Vagina (tissue), 2 donors: ENCODE measurements around the gene DENND4B.

Source experiments
- CTCF ChIP-seq, 3 experiments: fragments of 450-650 bp in 2 of 3; fragments of 200-600 bp in 1 of 3; sonication (generic) in 1 of 3; IDR thresholded peaks; one replicate each; pipeline ENCODE4 v1.5.1; 2017 to 2019; ENCODE audit warnings: antibody characterized with exemption in 3 of 3, mild to moderate bottlenecking in 2 of 3, moderate library complexity in 2 of 3
- POLR2A ChIP-seq, 2 donors: fragments of 450-650 bp; IDR thresholded peaks; one replicate each; pipeline ENCODE4 v1.6.1; 2017; ENCODE audit warnings: antibody characterized with exemption in 2 of 2, mild to moderate bottlenecking in 2 of 2, moderate library complexity in 2 of 2
- POLR2AphosphoS5 ChIP-seq, 2 donors: sonication (generic); formaldehyde crosslinking; IDR thresholded peaks; one replicate each; pipeline ENCODE4 v1.9.0; 2017; ENCODE audit warnings: antibody characterized with exemption in 2 of 2, mild to moderate bottlenecking in 2 of 2, low read depth in 1 of 2; ENCODE audit not compliant: insufficient read depth in 1 of 2

GRCh38 chr1:153903841-153904455 is 42.6 kb downstream of the DENND4B start:
- TF ChIP-seq CTCF (IDR thresholded peaks at IDR 0.05) (no peak), POLR2A (IDR thresholded peaks at IDR 0.05) (no peak), POLR2AphosphoS5 (IDR thresholded peaks at IDR 0.05; ENCODE audit: insufficient read depth in 1 of 2, low read depth in 1 of 2) (no peak)
